Endothelial cell of umbilical vein (primary cell): Measurements from ENCODE around the gene ACTL7B. TPM values are rescaled to one million over a fixed set of nuclear protein-coding genes. Genes with fewer than 3 reads are reported as not detected.

Experiments
- BruUV-seq: library from RNA; stranded (reverse); fragments of 400-500 nt; replicated peaks from 2 replicates; lab custom pipeline; 2021; lab: Mats Ljungman, UMichigan
- CTCF ChIA-PET: fragments of 300-600, 350-600 bp; sonication (Branson Sonifier 250); formaldehyde crosslinking; loops from one replicate; lab custom pipeline; 2021; ENCODE audit warnings: antibody characterized with exemption, inconsistent platforms; lab: Charles Lee
- POLR2A ChIA-PET: fragments of 300-600, 350-600 bp; sonication (Branson Sonifier 250); formaldehyde crosslinking; loops from one replicate; lab custom pipeline; 2021; ENCODE audit warnings: antibody characterized with exemption, inconsistent platforms; lab: Charles Lee
- DNase-seq: peaks from one replicate; pipeline ENCODE4 v3.0.0-alpha.2; 2011; ENCODE audit warnings: low read depth, low spot score
- FAIRE-seq: peaks from 2 replicates; lab custom pipeline; 2011; peaks lifted over from hg19 to GRCh38; lab: Jason Lieb, UNC
- H2AFZ ChIP-seq: 2 replicates; pipeline ENCODE4 v1.6.0; 2012; ENCODE audit warnings: low read depth, low read length, control low read depth, inconsistent platforms
- H3K27ac ChIP-seq: 2 replicates; pipeline ENCODE4 v1.5.1; 2011; ENCODE audit warnings: low read depth, mild to moderate bottlenecking, control low read depth, low read length, moderate library complexity; ENCODE audit not compliant: insufficient read depth
- H3K27me3 ChIP-seq, 2 experiments: 2 replicates each; pipeline versions ENCODE4 v1.6.0 to v1.6.1; 2011; ENCODE audit warnings: low read length in 2 of 2, mixed read lengths in 1 of 2; ENCODE audit not compliant: control insufficient read depth in 2 of 2, insufficient read depth in 2 of 2
- H3K36me3 ChIP-seq, 2 experiments: 2 replicates in 1 of 2; 3 replicates in 1 of 2; pipeline ENCODE4 v1.5.1; 2011; ENCODE audit warnings: low read length in 2 of 2, mild to moderate bottlenecking in 1 of 2, moderate library complexity in 1 of 2; ENCODE audit not compliant: control insufficient read depth in 2 of 2, insufficient read depth in 2 of 2; ENCODE audit errors: extremely low read depth in 1 of 2
- H3K4me1 ChIP-seq: 3 replicates; pipeline ENCODE4 v1.5.1; 2011; ENCODE audit warnings: mild to moderate bottlenecking, low read length; ENCODE audit not compliant: control insufficient read depth, insufficient read depth; ENCODE audit errors: extremely low read depth
- H3K4me2 ChIP-seq: 2 replicates; pipeline ENCODE4 v1.6.1; 2011; ENCODE audit warnings: low read length, control low read depth, mixed read lengths; ENCODE audit not compliant: insufficient read depth
- H3K4me3 ChIP-seq, 3 experiments: fragments of 200-600 bp in 1 of 3; sonication (generic), shearing (Covaris generic) in 1 of 3; replicated peaks in 1 of 3; 2 replicates each; pipeline ENCODE4 v1.5.1; 2011 to 2016; ENCODE audit warnings: control low read depth in 3 of 3, low read length in 3 of 3, mild to moderate bottlenecking in 2 of 3, inconsistent platforms in 1 of 3, low read depth in 1 of 3, moderate library complexity in 1 of 3; ENCODE audit not compliant: insufficient read depth in 1 of 3
- H3K79me2 ChIP-seq: 2 replicates; pipeline ENCODE4 v1.6.0; 2012; ENCODE audit warnings: low read length, inconsistent platforms; ENCODE audit not compliant: control insufficient read depth, insufficient read depth
- H3K9ac ChIP-seq: replicated peaks from 2 replicates; pipeline ENCODE3; 2011; ENCODE audit warnings: low read length, control low read depth; ENCODE audit not compliant: insufficient read depth; ENCODE audit errors: extremely low read depth
- H3K9me1 ChIP-seq: replicated peaks from 3 replicates; pipeline ENCODE4 v1.6.0; 2011; ENCODE audit warnings: mild to moderate bottlenecking, low read length; ENCODE audit not compliant: control insufficient read depth, insufficient read depth; ENCODE audit errors: extremely low read depth
- H3K9me3 ChIP-seq: replicated peaks from 2 replicates; pipeline ENCODE4 v1.5.1; 2012; ENCODE audit warnings: low read length, inconsistent platforms; ENCODE audit not compliant: control insufficient read depth, insufficient read depth
- H4K20me1 ChIP-seq: replicated peaks from 2 replicates; pipeline ENCODE3; 2011; ENCODE audit warnings: mild to moderate bottlenecking, low read length; ENCODE audit not compliant: control insufficient read depth, insufficient read depth; ENCODE audit errors: extremely low read depth
- CTCF ChIP-seq, 2 donors: IDR thresholded peaks; 1 replicate in 1 of 2; 2 replicates in 1 of 2; pipeline ENCODE4 v1.5.1; 2011; ENCODE audit warnings: low read length in 2 of 2, mild to moderate bottlenecking in 2 of 2, moderate library complexity in 2 of 2, control low read depth in 1 of 2, inconsistent platforms in 1 of 2, low read depth in 1 of 2; ENCODE audit not compliant: insufficient read depth in 1 of 2; ENCODE audit errors: extremely low read depth in 1 of 2
- EZH2 ChIP-seq: IDR thresholded peaks from 2 replicates; pipeline ENCODE4 v1.6.1; 2012; ENCODE audit warnings: borderline replicate concordance, low read depth, mild to moderate bottlenecking, moderate library complexity, low read length, inconsistent platforms; ENCODE audit not compliant: severe bottlenecking
- FOS ChIP-seq: IDR thresholded peaks from 2 replicates; pipeline ENCODE4 v1.6.1; 2011; ENCODE audit warnings: mild to moderate bottlenecking, low read length, moderate library complexity, borderline replicate concordance; ENCODE audit not compliant: insufficient read depth
- GATA2 ChIP-seq: IDR thresholded peaks from 2 replicates; pipeline ENCODE4 v1.7.0; 2011; ENCODE audit warnings: low read depth, mild to moderate bottlenecking, moderate library complexity, mixed read lengths, low read length; ENCODE audit not compliant: insufficient read length, insufficient read depth
- JUN ChIP-seq: IDR thresholded peaks from 2 replicates; pipeline ENCODE4 v1.6.1; 2011; ENCODE audit warnings: borderline replicate concordance, low read depth; ENCODE audit not compliant: insufficient read length, insufficient read depth
- MAX ChIP-seq: IDR thresholded peaks from 2 replicates; pipeline ENCODE4 v1.6.1; 2011; ENCODE audit not compliant: insufficient read depth, insufficient read length
- MYC ChIP-seq: IDR thresholded peaks from one replicate; pipeline ENCODE4 v1.6.1; 2011; ENCODE audit warnings: mild to moderate bottlenecking, low read depth, low read length
- POLR2A ChIP-seq: IDR thresholded peaks from 2 replicates; pipeline ENCODE4 v1.6.1; 2012; ENCODE audit warnings: low read depth, mild to moderate bottlenecking, control low read depth, low read length
- POLR2AphosphoS5 ChIP-seq: IDR thresholded peaks from 2 replicates; pipeline ENCODE4 v1.6.1; 2012; ENCODE audit warnings: low read depth, mild to moderate bottlenecking, control low read depth, low read length, moderate library complexity; ENCODE audit not compliant: insufficient read depth
- dilution Hi-C: fragments of 300-500 bp; cut with MboI; formaldehyde crosslinking; loops from one replicate; pipeline ENCODE4 v1.15.0; 2019; ENCODE audit warnings: low sequenced_read_pairs; ENCODE audit not compliant: extremely low pct_ligation_motif_present
- intact Hi-C: fragments of 100-400 bp; cut with micrococcal nuclease; formaldehyde crosslinking; loops from one replicate; pipeline ENCODE4 v1.10.0; 2022
- polyA plus RNA-seq, 4 experiments: library from polyadenylated mRNA; depleted of rRNA in 3 of 4; stranded (reverse) in 3 of 4; unstranded in 1 of 4; fragments of >200 nt; gene quantifications; 2 replicates each; pipeline versions ENCODE4 v1.2.1 to v1.2.3, GENCODE V29; 2011 to 2012; ENCODE audit warnings: missing spikeins in 1 of 4
- total RNA-seq: library from RNA; stranded (reverse); gene quantifications from 2 replicates; pipeline ENCODE4 v1.2.3, GENCODE V29; 2021

The ACTL7B gene
- total and polyA plus RNA-seq, 2 donors (not counting 3 experiments of a cell fraction or from before 2014, with no cell fraction given), result not detected

GRCh38 chr9:108880738-108881316 is 25.0 kb upstream of the ACTL7B start:
- Histone ChIP-seq H4K20me1 (no peaks in the 10 kb centered on the region), H3K4me2 (no peak overlapping the region), H3K79me2 (no peaks in the 10 kb centered on the region), H3K9ac (no peak overlapping the region), H3K36me3 (peaks cover 9 to 11% of the 10 kb centered on the region in 2 experiments), H3K9me3 (no peaks in the 10 kb centered on the region), H3K9me1 (no peaks in the 10 kb centered on the region), H3K4me3 (no peak overlapping the region), H3K27me3 (no peaks in the 10 kb centered on the region), H3K27ac (no peak overlapping the region), H2AFZ (no peak overlapping the region), H3K4me1 (no peaks in the 10 kb centered on the region)
- CTCF ChIA-PET, result no interaction called here
- DNase-seq (no peak), FAIRE-seq (no peak)
- no peak for TF ChIP-seq POLR2AphosphoS5
- no peak for TF ChIP-seq MAX
- TF ChIP-seq CTCF (IDR thresholded peaks at IDR 0.05; ENCODE audit: extremely low read depth in 1 of 2, insufficient read depth in 1 of 2, low read depth in 1 of 2, low read length in 2 of 2), result no peak
- TF ChIP-seq JUN, result no peak
- no peak for TF ChIP-seq EZH2
- no peak for TF ChIP-seq GATA2
- TF ChIP-seq FOS, result no peak
- TF ChIP-seq MYC, result no peak
- TF ChIP-seq POLR2A, result no peak
- dilution Hi-C loops (no loop called here), intact Hi-C loops (no loop called here)
- BruUV-seq, result no TSS peak
- POLR2A ChIA-PET, result no interaction called here
